Keratinocyte (primary cell): ENCODE measurements around the gene SGSM1. TPM values are rescaled to one million over a fixed set of nuclear protein-coding genes. Genes with fewer than 3 reads are reported as not detected.

Experiments
- DNase-seq: peaks from one replicate; pipeline ENCODE4 v3.0.0-alpha.2; 2011; ENCODE audit warnings: low read depth, missing footprints, low spot score
- FAIRE-seq: peaks from 2 replicates; lab custom pipeline; 2011; peaks lifted over from hg19 to GRCh38; lab: Jason Lieb, UNC
- H2AFZ ChIP-seq: 2 replicates; pipeline ENCODE4 v1.6.0; 2012; ENCODE audit warnings: low read length, control low read depth, inconsistent platforms; ENCODE audit not compliant: control insufficient read depth
- H3K27ac ChIP-seq: 2 replicates; pipeline ENCODE4 v1.5.1; 2011; ENCODE audit warnings: low read length; ENCODE audit not compliant: control insufficient read depth, insufficient read depth
- H3K27me3 ChIP-seq: 3 replicates; pipeline ENCODE4 v1.6.0; 2011; ENCODE audit warnings: low read length; ENCODE audit not compliant: control insufficient read depth, insufficient read depth; ENCODE audit errors: extremely low read depth
- H3K36me3 ChIP-seq, 2 experiments: 2 replicates in 1 of 2; 3 replicates in 1 of 2; pipeline ENCODE4 v1.5.1; 2011; ENCODE audit warnings: low read length in 2 of 2, mild to moderate bottlenecking in 1 of 2; ENCODE audit not compliant: control insufficient read depth in 2 of 2, insufficient read depth in 2 of 2; ENCODE audit errors: extremely low read depth in 1 of 2
- H3K4me1 ChIP-seq: 3 replicates; pipeline ENCODE4 v1.5.1; 2011; ENCODE audit warnings: low read length; ENCODE audit not compliant: control insufficient read depth, insufficient read depth; ENCODE audit errors: extremely low read depth
- H3K4me2 ChIP-seq: 3 replicates; pipeline ENCODE4 v1.6.0; 2011; ENCODE audit warnings: low read depth, low read length; ENCODE audit not compliant: control insufficient read depth, insufficient read depth; ENCODE audit errors: extremely low read depth
- H3K4me3 ChIP-seq, 3 experiments: fragments of 200-600 bp in 1 of 3; sonication (generic) in 1 of 3; 2 replicates in 2 of 3; 3 replicates in 1 of 3; pipeline ENCODE4 v1.5.1; 2011 to 2016; ENCODE audit warnings: low read length in 3 of 3, mild to moderate bottlenecking in 3 of 3, control low read depth in 2 of 3, inconsistent platforms in 1 of 3, low read depth in 1 of 3, mixed read lengths in 1 of 3, mixed run types in 1 of 3, moderate library complexity in 1 of 3; ENCODE audit not compliant: control insufficient read depth in 2 of 3, insufficient read depth in 2 of 3; ENCODE audit errors: extremely low read depth in 1 of 3
- H3K79me2 ChIP-seq: 2 replicates; pipeline ENCODE4 v1.6.0; 2012; ENCODE audit warnings: low read length; ENCODE audit not compliant: control insufficient read depth, insufficient read depth
- H3K9ac ChIP-seq: 3 replicates; pipeline ENCODE4 v1.6.0; 2011; ENCODE audit warnings: low read length; ENCODE audit not compliant: control insufficient read depth, insufficient read depth; ENCODE audit errors: extremely low read depth
- H3K9me1 ChIP-seq: 3 replicates; pipeline ENCODE4 v1.6.0; 2011; ENCODE audit warnings: low read length; ENCODE audit not compliant: control insufficient read depth, insufficient read depth; ENCODE audit errors: extremely low read depth
- H3K9me3 ChIP-seq: 2 replicates; pipeline ENCODE4 v1.5.1; 2012; ENCODE audit warnings: low read depth, low read length; ENCODE audit not compliant: control insufficient read depth
- H4K20me1 ChIP-seq: 3 replicates; pipeline ENCODE4 v1.6.0; 2011; ENCODE audit warnings: low read length; ENCODE audit not compliant: control insufficient read depth, insufficient read depth; ENCODE audit errors: extremely low read depth
- CTCF ChIP-seq, 3 experiments: IDR thresholded peaks in 1 of 3; conservative IDR thresholded peaks in 1 of 3; optimal IDR thresholded peaks in 1 of 3; 2 replicates in 2 of 3; 3 replicates in 1 of 3; pipeline versions ENCODE3 to v1.5.1; 2011; ENCODE audit warnings: low read length in 3 of 3, mild to moderate bottlenecking in 3 of 3, moderate library complexity in 2 of 3, control low read depth in 1 of 3, inconsistent platforms in 1 of 3; ENCODE audit not compliant: insufficient read depth in 2 of 3; ENCODE audit errors: extremely low read depth in 1 of 3
- EZH2 ChIP-seq: IDR thresholded peaks from one replicate; pipeline ENCODE4 v1.6.1; 2012; ENCODE audit warnings: inconsistent platforms, mild to moderate bottlenecking, low read length, moderate library complexity
- dilution Hi-C: fragments of 300-500 bp; cut with MboI; formaldehyde crosslinking; loops from one replicate; pipeline ENCODE4 v1.7.0; 2020; ENCODE audit warnings: low sequenced_read_pairs; ENCODE audit not compliant: extremely low pct_ligation_motif_present
- polyA plus RNA-seq, 5 experiments: library from polyadenylated mRNA; depleted of rRNA in 3 of 5; stranded (reverse) in 3 of 5; stranded (forward) in 1 of 5; unstranded in 1 of 5; fragments of >200 nt; gene quantifications; 1 replicate in 1 of 5; 2 replicates in 3 of 5; 3 replicates in 1 of 5; pipeline versions ENCODE4 v1.2.1 to v1.2.3, GENCODE V29; 2011 to 2012; ENCODE audit warnings: missing spikeins in 2 of 5, low read depth in 1 of 5, low replicate concordance in 1 of 5
- small RNA-seq, 3 experiments: library from RNA; depleted of rRNA; stranded (forward); fragments of <200 nt; gene quantifications; one replicate each; pipeline ENCODE3, GENCODE V24; 2012; ENCODE audit warnings: low read depth in 3 of 3, low replicate concordance in 1 of 3; ENCODE audit not compliant: insufficient read length in 3 of 3

Gene SGSM1
- polyA plus RNA-seq, 1 donor (not counting 4 experiments of a cell fraction or from before 2014, with no cell fraction given): not detected

DNA sequence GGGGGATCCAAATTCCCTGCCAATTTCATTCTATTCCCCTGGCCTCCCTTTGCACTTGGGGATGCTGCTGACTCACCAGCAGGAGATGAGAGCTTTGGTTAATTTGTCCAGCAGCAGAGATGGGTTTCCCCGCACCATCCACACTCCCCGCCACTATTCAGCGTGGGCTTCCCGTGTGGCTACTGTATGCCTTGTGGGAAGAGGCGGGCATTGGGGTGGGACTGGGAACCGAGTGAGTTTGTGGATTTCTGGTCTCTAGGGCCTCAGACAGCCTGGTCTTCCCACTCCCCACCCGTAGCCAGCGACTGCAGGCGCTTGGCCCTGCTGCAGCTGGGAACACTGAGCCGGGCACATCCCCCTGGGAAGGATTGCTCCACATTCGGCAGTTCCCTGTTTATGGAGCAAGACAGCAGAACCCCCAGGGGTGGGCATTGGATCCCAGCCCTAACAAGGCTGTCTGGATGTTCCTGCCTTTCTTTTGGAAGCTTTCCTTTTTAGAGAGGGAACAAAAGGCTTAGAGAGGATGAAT lies 169.9 kb downstream of the SGSM1 start:
- Histone ChIP-seq H3K9ac (peak overlapping the region; percentile 76), H3K27ac (peak overlapping the region; percentile 96)

DNA sequence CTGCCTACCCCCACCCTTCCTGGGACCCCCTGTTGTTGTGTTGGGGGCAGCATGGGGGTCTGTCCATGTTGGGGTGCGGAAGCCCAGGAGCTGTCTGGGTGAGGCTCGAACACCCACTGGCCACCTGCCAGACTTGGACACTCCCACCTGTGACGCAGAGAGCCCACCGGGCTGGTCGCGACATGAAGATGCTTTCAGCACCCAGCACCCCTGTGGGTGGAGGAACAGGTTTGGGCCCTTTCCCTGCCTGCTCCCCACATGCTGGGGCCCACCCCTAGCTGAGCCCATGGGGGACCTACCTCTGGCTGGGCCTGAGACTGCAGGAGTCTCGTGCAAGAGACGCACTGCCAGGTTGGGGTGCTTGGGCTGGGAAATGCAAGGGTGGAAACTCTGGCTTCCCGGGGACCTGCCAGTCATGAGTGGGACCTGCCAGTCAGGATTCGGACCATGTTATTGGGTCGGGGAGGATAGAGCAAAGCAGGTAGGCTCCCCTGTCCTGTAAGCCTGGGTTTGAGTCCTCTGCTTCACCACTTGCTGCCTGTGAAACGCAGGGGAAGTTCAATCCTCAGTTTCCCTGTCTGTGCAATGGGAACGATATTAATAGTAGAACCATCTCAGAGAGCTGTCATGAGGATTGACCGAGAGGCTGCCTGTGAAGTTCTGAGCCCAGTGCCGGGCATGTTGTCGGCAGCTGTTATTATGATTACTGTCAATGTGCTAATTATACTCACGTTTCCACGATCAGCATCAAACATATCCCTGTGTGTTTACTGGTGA lies 170.6 kb downstream of the SGSM1 start:
- TF ChIP-seq EZH2 (no peak), CTCF (optimal IDR thresholded peaks at IDR 0.05 in 1 of 3, IDR thresholded peaks at IDR 0.05 in 1 of 3, conservative IDR thresholded peaks at IDR 0.05 in 1 of 3; ENCODE audit: extremely low read depth in 1 of 3, insufficient read depth in 2 of 3, low read length in 3 of 3) (no peak)
- no peak overlapping the region for H2AFZ ChIP-seq
- no peaks in the 10 kb centered on the region for H4K20me1 ChIP-seq
- no peaks in the 10 kb centered on the region for H3K9me3 ChIP-seq
- H3K27me3 ChIP-seq: no peaks in the 10 kb centered on the region
- peaks cover 2% of the 10 kb centered on the region for H3K9me1 ChIP-seq
- peak overlapping the region; percentile 76 for H3K9ac ChIP-seq
- peak overlapping the region; percentile 67 for H3K4me2 ChIP-seq
- H3K4me3 ChIP-seq: peak overlapping the region in 1 of 3 experiments; percentile 35
- H3K4me1 ChIP-seq: peaks cover 49% of the 10 kb centered on the region
- dilution Hi-C loops: no loop called here
- DNase-seq: no peak
- peaks cover 32% of the 10 kb centered on the region for H3K79me2 ChIP-seq
- peak; percentile 84 for FAIRE-seq
- H3K36me3 ChIP-seq: peaks cover 0 to 5% of the 10 kb centered on the region in 2 experiments
- peak overlapping the region; percentile 96 for H3K27ac ChIP-seq

More for the DNA sequence above, 169.9 kb downstream of the SGSM1 start:
- peak overlapping the region; percentile 67 for H3K4me2 ChIP-seq
- dilution Hi-C loops: no loop called here
- H3K4me3 ChIP-seq: peak overlapping the region in 1 of 3 experiments; percentile 35
- H3K79me2 ChIP-seq: peaks cover 38% of the 10 kb centered on the region
- H4K20me1 ChIP-seq: no peaks in the 10 kb centered on the region
- H3K36me3 ChIP-seq: peaks cover 0 to 5% of the 10 kb centered on the region in 2 experiments
- peak; percentile 67 for FAIRE-seq
- no peaks in the 10 kb centered on the region for H3K9me3 ChIP-seq
- peaks cover 49% of the 10 kb centered on the region for H3K4me1 ChIP-seq
- H3K9me1 ChIP-seq: peaks cover 2% of the 10 kb centered on the region
- H2AFZ ChIP-seq: no peak overlapping the region
- H3K27me3 ChIP-seq: no peaks in the 10 kb centered on the region
- TF ChIP-seq EZH2 (no peak), CTCF (optimal IDR thresholded peaks at IDR 0.05 in 1 of 3, IDR thresholded peaks at IDR 0.05 in 1 of 3, conservative IDR thresholded peaks at IDR 0.05 in 1 of 3; ENCODE audit: extremely low read depth in 1 of 3, insufficient read depth in 2 of 3, low read length in 3 of 3) (no peak)
- no peak for DNase-seq

Small RNA genes lying within 50 kb of the gene (small RNA-seq; reads per million reads assigned to genes)
- 0 reads per million in 3 experiments for gene RF00275

Other genes starting within 250 kb of the SGSM1 start
- gene LRRC75B, start 213.1 kb upstream of the SGSM1 start, polyA plus RNA-seq: 4.3 to 10.5 TPM (median 4.9 TPM) in 3 replicates
- 5.8 to 20.1 TPM (median 6.2 TPM) in 3 replicates for gene GGT1, start 203.0 kb upstream of the SGSM1 start, polyA plus RNA-seq
- gene PIWIL3, start 31.5 kb upstream of the SGSM1 start, polyA plus RNA-seq: not detected in 3 replicates
- gene LHFPL7, start 140.5 kb downstream of the SGSM1 start, polyA plus RNA-seq: not detected in 3 replicates
- 15.3 to 17.4 TPM (median 15.4 TPM) in 3 replicates for gene KIAA1671, start 146.5 kb downstream of the SGSM1 start, polyA plus RNA-seq